ENCODE results near the gene AGPAT1. TPM values are rescaled to one million over a fixed set of nuclear protein-coding genes. Genes with fewer than 3 reads are reported as not detected.

The AGPAT1 gene
- total RNA-seq, 1 experiment from 2014 or later = 84.5 TPM

DNA sequence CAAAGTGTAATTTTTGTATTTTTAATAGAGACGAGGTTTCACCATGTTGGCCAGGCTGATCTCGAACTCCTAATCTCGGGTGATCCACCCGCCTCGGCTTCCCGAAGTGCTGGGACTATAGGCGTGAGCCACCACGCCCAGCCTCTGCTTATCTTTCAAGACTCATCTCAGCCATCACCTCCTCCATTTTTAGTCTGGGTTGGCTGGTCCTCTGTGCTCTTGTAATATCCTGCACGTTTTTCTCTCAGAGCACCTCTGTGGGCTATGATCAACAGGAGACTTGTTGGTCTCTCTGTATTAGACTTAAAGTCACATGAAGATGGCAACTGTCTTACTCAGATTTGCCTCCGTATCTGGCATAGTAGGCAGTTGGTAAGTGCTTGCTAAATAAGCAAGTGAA, 40.4 kb upstream of the AGPAT1 start:
- H3K27ac Mint-ChIP-seq = no peak overlapping the region
- no peak overlapping the region for H3K4me3 Mint-ChIP-seq
- H3K36me3 Mint-ChIP-seq = no peaks in the 10 kb centered on the region
- DNase-seq (ENCODE audit: low spot score) (no peak), ATAC-seq (no peak)
- TF ChIP-seq ZNF416 (CRISPR knock-in tag; IDR thresholded peaks at IDR 0.05) (no peak), RELA (CRISPR knock-in tag; IDR thresholded peaks at IDR 0.05; ENCODE audit: borderline replicate concordance) (no peak), NR1H2 (CRISPR knock-in tag; IDR thresholded peaks at IDR 0.05) (no peak), GTF2I (CRISPR knock-in tag; conservative IDR thresholded peaks at IDR 0.05) (no peak), TEAD1 (CRISPR knock-in tag; IDR thresholded peaks at IDR 0.05) (no peak)
- H3K27me3 Mint-ChIP-seq (ENCODE audit: low read depth) = peaks cover 3% of the 10 kb centered on the region; the same call in 1 of the 2 replicates
- H3K4me1 Mint-ChIP-seq = no peaks in the 10 kb centered on the region
- H3K9me3 Mint-ChIP-seq = no peaks in the 10 kb centered on the region
- ChIA-PET CTCF (no interaction called here), POLR2A (no interaction called here)

DNA sequence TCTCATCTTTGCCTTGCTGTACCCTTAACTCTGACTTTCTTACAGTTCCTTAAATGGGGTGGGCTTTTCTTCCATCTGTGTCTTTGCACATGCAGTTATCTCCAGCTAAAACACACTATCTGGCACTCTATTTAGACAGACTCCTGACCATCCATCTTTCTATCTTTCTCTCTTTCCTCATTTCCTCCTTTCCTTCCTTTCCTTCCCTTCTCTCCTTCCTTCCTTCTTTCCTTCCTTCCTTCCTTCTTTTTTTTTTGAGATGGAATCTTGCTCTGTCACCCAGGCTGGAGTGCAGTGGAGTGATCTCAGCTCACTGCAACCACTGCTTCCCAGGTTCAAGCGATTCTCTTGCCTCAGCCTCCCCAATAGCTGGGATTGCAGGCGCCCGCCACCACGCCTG, 39.7 kb upstream of the AGPAT1 start:
- no peaks in the 10 kb centered on the region for H3K9me3 Mint-ChIP-seq
- ChIA-PET CTCF (no interaction called here), POLR2A (no interaction called here)
- H3K4me1 Mint-ChIP-seq = no peaks in the 10 kb centered on the region
- peaks cover 3% of the 10 kb centered on the region; the same call in 1 of the 2 replicates for H3K27me3 Mint-ChIP-seq (ENCODE audit: low read depth)
- no peak for ATAC-seq
- no peak overlapping the region for H3K27ac Mint-ChIP-seq
- no peak for DNase-seq (ENCODE audit: low spot score)
- no peaks in the 10 kb centered on the region for H3K36me3 Mint-ChIP-seq
- no peak overlapping the region for H3K4me3 Mint-ChIP-seq
- TF ChIP-seq TEAD4 (CRISPR knock-in tag; IDR thresholded peaks at IDR 0.05) (no peak), IRF2 (CRISPR knock-in tag; IDR thresholded peaks at IDR 0.05; ENCODE audit: borderline replicate concordance, low read depth) (no peak), ZNF416 (CRISPR knock-in tag; IDR thresholded peaks at IDR 0.05) (no peak), RORB (CRISPR knock-in tag; IDR thresholded peaks at IDR 0.05) (no peak), TP53 (CRISPR knock-in tag; IDR thresholded peaks at IDR 0.05) (no peak)
- TF ChIP-seq, protein P1, sequence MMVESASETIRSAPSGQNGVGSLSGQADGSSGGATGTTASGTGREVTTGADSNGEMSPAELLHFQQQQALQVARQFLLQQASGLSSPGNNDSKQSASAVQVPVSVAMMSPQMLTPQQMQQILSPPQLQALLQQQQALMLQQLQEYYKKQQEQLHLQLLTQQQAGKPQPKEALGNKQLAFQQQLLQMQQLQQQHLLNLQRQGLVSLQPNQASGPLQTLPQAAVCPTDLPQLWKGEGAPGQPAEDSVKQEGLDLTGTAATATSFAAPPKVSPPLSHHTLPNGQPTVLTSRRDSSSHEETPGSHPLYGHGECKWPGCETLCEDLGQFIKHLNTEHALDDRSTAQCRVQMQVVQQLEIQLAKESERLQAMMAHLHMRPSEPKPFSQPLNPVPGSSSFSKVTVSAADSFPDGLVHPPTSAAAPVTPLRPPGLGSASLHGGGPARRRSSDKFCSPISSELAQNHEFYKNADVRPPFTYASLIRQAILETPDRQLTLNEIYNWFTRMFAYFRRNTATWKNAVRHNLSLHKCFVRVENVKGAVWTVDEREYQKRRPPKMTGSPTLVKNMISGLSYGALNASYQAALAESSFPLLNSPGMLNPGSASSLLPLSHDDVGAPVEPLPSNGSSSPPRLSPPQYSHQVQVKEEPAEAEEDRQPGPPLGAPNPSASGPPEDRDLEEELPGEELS (CRISPR knock-in tag; IDR thresholded peaks at IDR 0.05) = no peak
- TF ChIP-seq, protein P2, sequence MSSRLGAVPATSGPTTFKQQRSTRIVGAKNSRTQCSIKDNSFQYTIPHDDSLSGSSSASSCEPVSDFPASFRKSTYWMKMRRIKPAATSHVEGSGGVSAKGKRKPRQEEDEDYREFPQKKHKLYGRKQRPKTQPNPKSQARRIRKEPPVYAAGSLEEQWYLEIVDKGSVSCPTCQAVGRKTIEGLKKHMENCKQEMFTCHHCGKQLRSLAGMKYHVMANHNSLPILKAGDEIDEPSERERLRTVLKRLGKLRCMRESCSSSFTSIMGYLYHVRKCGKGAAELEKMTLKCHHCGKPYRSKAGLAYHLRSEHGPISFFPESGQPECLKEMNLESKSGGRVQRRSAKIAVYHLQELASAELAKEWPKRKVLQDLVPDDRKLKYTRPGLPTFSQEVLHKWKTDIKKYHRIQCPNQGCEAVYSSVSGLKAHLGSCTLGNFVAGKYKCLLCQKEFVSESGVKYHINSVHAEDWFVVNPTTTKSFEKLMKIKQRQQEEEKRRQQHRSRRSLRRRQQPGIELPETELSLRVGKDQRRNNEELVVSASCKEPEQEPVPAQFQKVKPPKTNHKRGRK (CRISPR knock-in tag; IDR thresholded peaks at IDR 0.05; ENCODE audit: borderline replicate concordance) = no peak
- TF ChIP-seq, protein P3, sequence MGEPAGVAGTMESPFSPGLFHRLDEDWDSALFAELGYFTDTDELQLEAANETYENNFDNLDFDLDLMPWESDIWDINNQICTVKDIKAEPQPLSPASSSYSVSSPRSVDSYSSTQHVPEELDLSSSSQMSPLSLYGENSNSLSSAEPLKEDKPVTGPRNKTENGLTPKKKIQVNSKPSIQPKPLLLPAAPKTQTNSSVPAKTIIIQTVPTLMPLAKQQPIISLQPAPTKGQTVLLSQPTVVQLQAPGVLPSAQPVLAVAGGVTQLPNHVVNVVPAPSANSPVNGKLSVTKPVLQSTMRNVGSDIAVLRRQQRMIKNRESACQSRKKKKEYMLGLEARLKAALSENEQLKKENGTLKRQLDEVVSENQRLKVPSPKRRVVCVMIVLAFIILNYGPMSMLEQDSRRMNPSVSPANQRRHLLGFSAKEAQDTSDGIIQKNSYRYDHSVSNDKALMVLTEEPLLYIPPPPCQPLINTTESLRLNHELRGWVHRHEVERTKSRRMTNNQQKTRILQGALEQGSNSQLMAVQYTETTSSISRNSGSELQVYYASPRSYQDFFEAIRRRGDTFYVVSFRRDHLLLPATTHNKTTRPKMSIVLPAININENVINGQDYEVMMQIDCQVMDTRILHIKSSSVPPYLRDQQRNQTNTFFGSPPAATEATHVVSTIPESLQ (CRISPR knock-in tag; IDR thresholded peaks at IDR 0.05) = no peak

DNA sequence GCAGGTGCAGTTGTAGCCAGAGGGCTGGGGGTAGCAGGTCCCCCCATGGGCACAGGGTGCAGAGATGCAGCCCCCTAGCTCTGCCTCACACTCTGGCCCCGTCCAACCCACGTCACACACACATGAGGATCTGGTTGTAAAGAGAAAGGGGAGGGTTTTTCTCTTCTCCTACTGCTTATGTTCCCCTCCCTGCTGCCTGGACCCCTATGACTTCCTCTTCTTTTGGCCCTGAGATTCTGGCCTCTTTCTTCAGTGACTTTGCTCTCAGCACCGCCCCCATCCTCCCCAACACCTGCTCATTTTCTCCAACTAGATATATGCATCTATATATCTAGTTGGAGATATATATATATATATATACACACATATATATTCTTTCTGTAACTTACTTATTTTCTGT, 38.2 kb upstream of the AGPAT1 start:
- POLR2A ChIA-PET = no interaction called here
- TF ChIP-seq IRF2 (CRISPR knock-in tag; IDR thresholded peaks at IDR 0.05; ENCODE audit: borderline replicate concordance, low read depth) (no peak), ESRRA (CRISPR knock-in tag; IDR thresholded peaks at IDR 0.05; ENCODE audit: borderline replicate concordance) (no peak), ZNF317 (CRISPR knock-in tag; IDR thresholded peaks at IDR 0.05; ENCODE audit: borderline replicate concordance, low read depth) (no peak), TP53 (CRISPR knock-in tag; IDR thresholded peaks at IDR 0.05) (no peak), ZNF121 (CRISPR knock-in tag; IDR thresholded peaks at IDR 0.05) (no peak), SMAD3 (CRISPR knock-in tag; IDR thresholded peaks at IDR 0.05; ENCODE audit: borderline replicate concordance) (no peak), HMGA2 (CRISPR knock-in tag; IDR thresholded peaks at IDR 0.05) (no peak), CREM (CRISPR knock-in tag; IDR thresholded peaks at IDR 0.05) (no peak), EMX1 (CRISPR knock-in tag; IDR thresholded peaks at IDR 0.05) (no peak), PRRX2 (CRISPR knock-in tag; IDR thresholded peaks at IDR 0.05) (no peak), TEAD4 (CRISPR knock-in tag; IDR thresholded peaks at IDR 0.05) (no peak), SMAD4 (CRISPR knock-in tag; IDR thresholded peaks at IDR 0.05) (no peak), SP1 (CRISPR knock-in tag; conservative IDR thresholded peaks at IDR 0.05) (no peak), FOXK1 (CRISPR knock-in tag; IDR thresholded peaks at IDR 0.05) (no peak), RELA (CRISPR knock-in tag; IDR thresholded peaks at IDR 0.05; ENCODE audit: borderline replicate concordance) (no peak)
- TF ChIP-seq, protein P4, sequence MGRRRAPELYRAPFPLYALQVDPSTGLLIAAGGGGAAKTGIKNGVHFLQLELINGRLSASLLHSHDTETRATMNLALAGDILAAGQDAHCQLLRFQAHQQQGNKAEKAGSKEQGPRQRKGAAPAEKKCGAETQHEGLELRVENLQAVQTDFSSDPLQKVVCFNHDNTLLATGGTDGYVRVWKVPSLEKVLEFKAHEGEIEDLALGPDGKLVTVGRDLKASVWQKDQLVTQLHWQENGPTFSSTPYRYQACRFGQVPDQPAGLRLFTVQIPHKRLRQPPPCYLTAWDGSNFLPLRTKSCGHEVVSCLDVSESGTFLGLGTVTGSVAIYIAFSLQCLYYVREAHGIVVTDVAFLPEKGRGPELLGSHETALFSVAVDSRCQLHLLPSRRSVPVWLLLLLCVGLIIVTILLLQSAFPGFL (CRISPR knock-in tag; IDR thresholded peaks at IDR 0.05; ENCODE audit: borderline replicate concordance) = no peak
- TF ChIP-seq, protein P5, sequence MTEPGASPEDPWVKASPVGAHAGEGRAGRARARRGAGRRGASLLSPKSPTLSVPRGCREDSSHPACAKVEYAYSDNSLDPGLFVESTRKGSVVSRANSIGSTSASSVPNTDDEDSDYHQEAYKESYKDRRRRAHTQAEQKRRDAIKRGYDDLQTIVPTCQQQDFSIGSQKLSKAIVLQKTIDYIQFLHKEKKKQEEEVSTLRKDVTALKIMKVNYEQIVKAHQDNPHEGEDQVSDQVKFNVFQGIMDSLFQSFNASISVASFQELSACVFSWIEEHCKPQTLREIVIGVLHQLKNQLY (CRISPR knock-in tag; IDR thresholded peaks at IDR 0.05) = no peak

More for the DNA sequence above, 38.2 kb upstream of the AGPAT1 start:
- DNase-seq (ENCODE audit: low spot score) = no peak
- Mint-ChIP-seq H3K4me1 (no peaks in the 10 kb centered on the region), H3K9me3 (no peaks in the 10 kb centered on the region), H3K27ac (no peak overlapping the region), H3K36me3 (no peaks in the 10 kb centered on the region), H3K27me3 (ENCODE audit: low read depth) (peaks cover 3% of the 10 kb centered on the region; the same call in 1 of the 2 replicates), H3K4me3 (no peak overlapping the region)
- CTCF ChIA-PET = no interaction called here
- no peak for ATAC-seq

All from WTC11 (cell line).